Sigmoid colon (tissue), 7 donors: Measurements from ENCODE around the gene MBLAC1. TPM values are rescaled to one million over a fixed set of nuclear protein-coding genes. Genes with fewer than 3 reads are reported as not detected.
A peak's percentile ranks its signal among the peaks of the same experiment; 100 is the strongest.

Experiments
- DNase-seq: peaks from one replicate; pipeline ENCODE4 v3.0.0-alpha.2; 2019
- H3K27ac ChIP-seq, 4 donors: fragments of 200-600 bp; sonication (generic); one replicate each; pipeline ENCODE4 v1.5.1; 2016 to 2019; ENCODE audit warnings: mild to moderate bottlenecking in 1 of 4
- H3K27me3 ChIP-seq, 3 donors: fragments of 200-600 bp; sonication (generic); one replicate each; pipeline ENCODE4 v1.5.1; 2019; ENCODE audit warnings: mild to moderate bottlenecking in 1 of 3
- H3K36me3 ChIP-seq, 4 donors: fragments of 200-600 bp; sonication (generic); one replicate each; pipeline ENCODE4 v1.5.1; 2016 to 2019
- H3K4me1 ChIP-seq, 4 donors: fragments of 200-600 bp; sonication (generic); one replicate each; pipeline ENCODE4 v1.5.1; 2017 to 2019
- H3K4me3 ChIP-seq, 4 donors: fragments of 200-600 bp; sonication (generic); one replicate each; pipeline ENCODE4 v1.5.1; 2017 to 2019; ENCODE audit warnings: mild to moderate bottlenecking in 2 of 4, moderate library complexity in 1 of 4
- H3K9me3 ChIP-seq, 4 donors: fragments of 200-600 bp in 3 of 4; sonication (generic) in 3 of 4; one replicate each; pipeline versions ENCODE4 v1.5.1 to v1.6.1; 2013 to 2019
- CTCF ChIP-seq, 4 experiments: fragments of 450-650 bp in 3 of 4; fragments of 200-600 bp in 1 of 4; IDR thresholded peaks; one replicate each; pipeline ENCODE4 v1.5.1; 2016 to 2019; ENCODE audit warnings: antibody characterized with exemption in 4 of 4, mild to moderate bottlenecking in 3 of 4, moderate library complexity in 2 of 4
- EP300 ChIP-seq, 4 donors: sonication (generic); formaldehyde crosslinking; IDR thresholded peaks; one replicate each; pipeline ENCODE4 v1.6.1; 2017; ENCODE audit warnings: antibody characterized with exemption in 4 of 4
- POLR2A ChIP-seq, 2 donors: fragments of 450-650 bp; IDR thresholded peaks; one replicate each; pipeline ENCODE4 v1.6.1; 2016; ENCODE audit warnings: antibody characterized with exemption in 2 of 2, mild to moderate bottlenecking in 2 of 2, moderate library complexity in 2 of 2
- POLR2AphosphoS5 ChIP-seq, 4 donors: sonication (generic); formaldehyde crosslinking; IDR thresholded peaks; one replicate each; pipeline ENCODE4 v1.6.1; 2017; ENCODE audit warnings: antibody characterized with exemption in 4 of 4
- WGBS, 2 donors: extraction: QIAGEN DNeasy Blood & Tissue Kit; methylation state at CpG; one replicate each; pipeline ENCODE4 v1.1.7; 2013; 5-methylcytosine and 5-hydroxymethylcytosine counted together
- intact Hi-C: fragments of 100-400 bp; cut with DNase I; formaldehyde crosslinking; loops from one replicate; pipeline ENCODE4 v1.15.1; 2023
- polyA plus RNA-seq, 3 donors: library from polyadenylated mRNA; stranded (reverse); fragments of 200-250 nt; gene quantifications; one replicate each; pipeline ENCODE4 v1.2.3, GENCODE V29; 2013
- total RNA-seq, 4 donors: library from RNA; depleted of rRNA; stranded (reverse); fragments of >200 nt; gene quantifications; one replicate each; pipeline ENCODE4 v1.1.0, GENCODE V29; 2016
- donor health status: healthy with polysubstance abuse.
- donor health status: Bipolar disorder and iron deficiency.
- donor health status: healthy.

Gene MBLAC1
- total and polyA plus RNA-seq, 7 donors: 1.6 to 5.8 (median 2.9) TPM

GRCh38 chr7:100166970-100167911 lies 40.5 kb downstream of the MBLAC1 start:
- no peaks in the 10 kb centered on the region for H3K9me3 ChIP-seq
- H3K27me3 ChIP-seq: peaks cover 0 to 19% (median 13%) of the 10 kb centered on the region in 3 donors
- no peaks in the 10 kb centered on the region for H3K36me3 ChIP-seq
- intact Hi-C loops: no loop called here
- WGBS, 2 donors: 37 to 49% methylated on average over 14 of the region's 14 CpGs
- peak overlapping the region in 3 of 4 donors; percentile 45 to 50 (median 48) for H3K4me3 ChIP-seq
- peak overlapping the region in 3 of 4 donors; percentile 68 to 80 (median 69) for H3K27ac ChIP-seq
- peaks cover 0 to 36% (median 30%) of the 10 kb centered on the region in 4 donors for H3K4me1 ChIP-seq
- TF ChIP-seq CTCF (IDR thresholded peaks at IDR 0.05): no peak
- no peak for TF ChIP-seq POLR2AphosphoS5 (IDR thresholded peaks at IDR 0.05)
- no peak for TF ChIP-seq POLR2A (IDR thresholded peaks at IDR 0.05)
- no peak for TF ChIP-seq EP300 (IDR thresholded peaks at IDR 0.05)
- peak; percentile 48 for DNase-seq

DNA sequence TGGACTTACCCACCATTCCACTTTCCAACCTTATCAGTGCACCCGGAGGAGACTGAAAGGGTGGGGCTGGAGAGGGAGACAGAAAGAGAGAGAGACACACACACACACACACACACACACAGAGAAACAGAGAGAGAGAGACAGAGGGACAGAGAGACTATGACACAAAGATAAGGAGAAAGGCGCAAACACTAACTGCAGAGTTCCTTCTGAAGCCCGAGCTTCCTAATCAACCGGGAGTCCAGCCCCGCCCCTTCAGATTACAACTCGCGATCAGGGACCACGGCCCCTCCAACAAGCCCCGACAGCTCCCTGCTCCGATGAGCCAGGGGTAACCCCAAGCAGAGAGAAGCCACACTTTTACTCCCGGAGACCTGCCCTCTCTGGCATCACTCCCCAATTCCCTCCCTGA lies 41.2 kb downstream of the MBLAC1 start:
- H3K36me3 ChIP-seq: no peaks in the 10 kb centered on the region
- WGBS, 2 donors: 1 to 4% methylated on average over 11 of the region's 11 CpGs
- no peak for DNase-seq
- H3K4me3 ChIP-seq: peak overlapping the region; percentile 32 to 50 (median 46)
- peaks cover 0 to 36% (median 30%) of the 10 kb centered on the region in 4 donors for H3K4me1 ChIP-seq
- H3K27ac ChIP-seq: peak overlapping the region; percentile 68 to 80 (median 69)
- TF ChIP-seq POLR2A (IDR thresholded peaks at IDR 0.05) (no peak), POLR2AphosphoS5 (IDR thresholded peaks at IDR 0.05) (no peak), EP300 (IDR thresholded peaks at IDR 0.05) (no peak), CTCF (IDR thresholded peaks at IDR 0.05) (no peak)
- intact Hi-C loops: no loop called here
- H3K9me3 ChIP-seq: no peaks in the 10 kb centered on the region
- peaks cover 0 to 21% (median 13%) of the 10 kb centered on the region in 3 donors for H3K27me3 ChIP-seq

GRCh38 chr7:100169147-100169850 lies 42.5 kb downstream of the MBLAC1 start:
- H3K4me1 ChIP-seq: peaks cover 0 to 36% (median 30%) of the 10 kb centered on the region in 4 donors
- no peaks in the 10 kb centered on the region for H3K36me3 ChIP-seq
- H3K9me3 ChIP-seq: no peaks in the 10 kb centered on the region
- WGBS, 2 donors: 77 to 83% methylated on average over 11 of the region's 11 CpGs
- no peak for DNase-seq
- TF ChIP-seq CTCF (IDR thresholded peaks at IDR 0.05): no peak
- H3K27me3 ChIP-seq: peaks cover 0 to 21% (median 13%) of the 10 kb centered on the region in 3 donors
- intact Hi-C loops: no loop called here
- H3K4me3 ChIP-seq: peak overlapping the region in 2 of 4 donors; percentile 48 to 50
- H3K27ac ChIP-seq: peak overlapping the region; percentile 68 to 80 (median 69)

DNA sequence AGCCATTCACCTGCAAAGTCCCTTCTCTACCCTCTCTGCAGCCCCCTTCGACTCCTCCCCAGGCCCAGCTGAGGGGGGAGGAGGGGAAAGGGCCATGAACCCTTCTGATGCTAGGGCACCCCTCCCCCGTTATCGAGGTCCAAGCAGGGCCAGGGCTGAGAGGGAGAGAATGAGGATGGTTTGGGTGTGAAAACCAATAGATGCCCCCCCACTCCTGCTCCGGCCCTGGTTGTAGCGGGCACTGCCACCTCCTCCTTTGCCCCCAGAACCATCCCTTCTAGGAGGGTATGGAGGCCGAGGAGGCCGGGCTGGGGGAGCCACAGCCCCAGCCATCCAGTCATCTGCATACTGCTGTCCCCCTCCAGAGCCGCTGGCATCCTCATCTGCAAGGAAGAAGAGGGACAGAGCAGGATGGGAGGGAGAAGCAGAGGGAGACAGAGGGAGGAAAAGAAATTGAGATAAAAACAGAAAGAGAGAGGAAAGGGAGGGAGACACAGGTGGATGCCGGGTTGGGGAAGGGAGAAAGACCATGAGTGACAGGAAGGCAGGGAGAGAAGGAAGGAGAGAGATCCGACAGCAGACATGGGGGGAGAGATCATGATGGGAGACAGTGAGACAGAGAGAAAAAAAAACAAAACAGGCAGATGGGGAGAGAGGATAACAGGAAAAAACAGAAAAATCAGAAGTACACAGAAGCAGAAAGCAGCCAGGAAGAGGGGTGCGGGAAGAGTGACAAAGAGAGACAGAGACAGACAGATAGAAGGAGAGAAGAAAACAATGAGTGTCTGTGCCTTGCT lies 43.5 kb downstream of the MBLAC1 start:
- DNase-seq: no peak
- Histone ChIP-seq H3K27ac (no peak overlapping the region), H3K36me3 (no peaks in the 10 kb centered on the region), H3K4me1 (peaks cover 0 to 36% (median 30%) of the 10 kb centered on the region in 4 donors), H3K9me3 (no peaks in the 10 kb centered on the region), H3K27me3 (peaks cover 0 to 21% (median 13%) of the 10 kb centered on the region in 3 donors), H3K4me3 (no peak overlapping the region)
- intact Hi-C loops: no loop called here
- 91 to 92% methylated on average over 11 of the region's 11 CpGs for WGBS, 2 donors
- TF ChIP-seq EP300 (IDR thresholded peaks at IDR 0.05) (no peak), POLR2AphosphoS5 (IDR thresholded peaks at IDR 0.05) (no peak), POLR2A (IDR thresholded peaks at IDR 0.05) (no peak), CTCF (IDR thresholded peaks at IDR 0.05) (no peak)
